ENCODE data around the gene ISYNA1.

The ISYNA1 gene

DNA sequence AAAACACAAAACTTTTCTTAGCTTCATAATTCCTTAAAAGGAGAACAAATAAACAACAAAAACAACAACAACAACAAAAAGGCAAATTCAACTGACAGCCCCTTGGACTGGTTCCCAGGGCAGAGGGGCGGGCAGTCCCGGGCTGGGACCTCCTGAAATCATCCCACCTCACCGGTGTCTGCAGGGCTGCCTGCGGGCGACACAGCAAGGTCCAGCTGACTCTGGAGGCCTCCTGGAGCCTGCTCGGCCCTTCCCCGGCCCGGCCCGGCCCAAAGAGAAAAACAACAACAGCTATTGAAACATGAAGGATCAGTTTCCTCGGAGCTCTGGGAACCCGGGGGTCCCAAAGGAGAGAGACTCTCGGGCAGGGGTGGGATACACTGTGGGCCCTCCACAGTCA is 5.0 kb upstream of the ISYNA1 start:
- DNase-seq = no peak

- DNase-seq = no peak
Observed at GRCh38 chr19:18441804-18442788, 4.2 kb upstream of the ISYNA1 start.

DNA sequence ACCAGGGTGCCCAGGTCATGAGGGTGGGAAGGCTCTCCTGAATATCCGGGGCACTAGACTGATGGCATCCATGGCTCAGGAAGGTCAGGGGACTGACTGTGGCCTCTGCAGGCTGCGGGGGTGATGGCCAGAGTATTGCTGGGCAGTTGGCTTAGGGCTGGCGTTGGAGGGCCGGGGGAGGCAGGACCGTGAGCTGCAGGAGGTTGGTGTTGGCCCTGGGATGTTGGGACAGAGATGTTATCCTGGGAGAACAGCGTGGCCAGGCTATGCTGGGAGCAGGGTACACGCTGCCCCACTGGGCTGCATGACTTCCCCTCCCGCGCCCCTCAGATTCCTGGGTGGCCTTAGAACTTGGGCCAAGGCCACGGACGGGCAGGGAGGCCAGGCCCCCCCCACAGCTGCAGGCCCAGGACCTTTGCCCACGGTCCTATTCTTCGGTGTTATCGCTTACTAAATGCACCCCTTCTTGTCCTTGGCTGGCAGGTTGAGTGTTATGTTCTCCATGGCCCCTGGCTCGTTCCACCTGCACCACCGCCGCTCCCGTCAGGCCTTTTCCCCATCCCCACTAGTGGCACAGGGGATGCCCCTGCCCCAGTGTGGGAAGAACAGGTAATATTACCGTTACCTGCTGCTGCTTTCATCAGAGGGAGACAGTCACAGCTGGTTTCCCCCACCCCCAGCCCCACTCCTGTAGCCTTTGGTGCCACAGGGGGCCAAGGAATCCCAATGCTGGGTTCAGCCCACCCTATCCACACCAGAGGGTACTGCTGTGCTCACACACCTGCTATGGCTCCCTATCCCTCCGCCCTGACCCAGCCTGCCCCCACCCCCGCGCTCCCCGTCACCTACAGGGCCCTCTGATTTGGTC is 3.2 kb upstream of the ISYNA1 start:
- no peak for DNase-seq

- DNase-seq = peak; percentile 43
Observed at GRCh38 chr19:18440415-18440877, 2.5 kb upstream of the ISYNA1 start.

DNA sequence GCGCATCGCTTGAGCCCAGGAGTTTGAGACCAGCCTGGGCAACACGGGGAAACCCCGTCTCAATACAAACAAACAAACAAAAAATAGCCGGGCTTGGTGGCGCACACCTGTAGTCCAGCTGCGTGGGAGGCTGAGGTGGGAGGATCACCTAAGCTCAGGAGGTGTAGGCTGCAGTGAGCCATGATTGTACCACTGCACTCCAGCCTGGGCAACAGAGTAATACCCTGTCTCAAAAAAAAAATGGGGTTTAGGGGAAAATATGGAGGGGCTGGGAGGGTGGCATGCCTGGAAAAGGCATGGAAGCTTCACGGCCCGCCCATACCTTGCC is 1.9 kb upstream of the ISYNA1 start:
- no peak for DNase-seq

- no peak for DNase-seq
Observed at GRCh38 chr19:18439025-18439909, 1.3 kb upstream of the ISYNA1 start.

DNA sequence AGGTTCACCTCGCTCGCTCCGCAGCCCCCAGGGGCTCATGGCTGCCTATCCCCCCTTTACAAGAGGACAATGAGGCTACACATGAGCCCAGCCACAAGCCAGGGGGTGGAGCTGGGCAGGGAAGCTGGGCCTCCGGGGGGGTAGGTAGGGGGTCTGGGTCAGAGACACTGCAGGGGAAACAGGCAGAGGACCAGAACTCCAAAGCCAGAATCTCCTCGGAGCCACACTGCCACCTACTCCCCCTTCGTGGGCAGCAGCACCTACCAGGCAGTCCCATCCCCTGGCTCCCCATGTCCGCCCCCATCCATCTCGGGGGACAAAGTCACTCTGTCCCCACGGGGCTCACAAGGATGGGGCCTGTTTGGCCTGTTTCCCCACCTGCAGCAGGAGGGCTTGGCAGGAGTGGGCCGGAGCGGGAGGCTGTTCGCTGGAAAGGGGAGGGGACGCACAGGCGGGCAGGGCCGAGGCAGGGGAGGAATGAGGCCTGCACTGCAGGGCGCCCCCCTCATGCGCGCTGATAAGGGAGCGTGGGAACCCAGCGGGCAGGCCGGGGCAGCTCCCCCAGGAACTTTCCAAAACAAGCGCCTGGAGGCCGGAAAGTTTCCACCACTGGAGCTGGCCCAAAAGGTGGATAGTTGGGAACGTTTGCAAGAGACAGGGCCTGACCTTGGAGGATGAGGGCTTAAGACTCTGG is 545 bp upstream of the ISYNA1 start:
- no peak for DNase-seq

DNA sequence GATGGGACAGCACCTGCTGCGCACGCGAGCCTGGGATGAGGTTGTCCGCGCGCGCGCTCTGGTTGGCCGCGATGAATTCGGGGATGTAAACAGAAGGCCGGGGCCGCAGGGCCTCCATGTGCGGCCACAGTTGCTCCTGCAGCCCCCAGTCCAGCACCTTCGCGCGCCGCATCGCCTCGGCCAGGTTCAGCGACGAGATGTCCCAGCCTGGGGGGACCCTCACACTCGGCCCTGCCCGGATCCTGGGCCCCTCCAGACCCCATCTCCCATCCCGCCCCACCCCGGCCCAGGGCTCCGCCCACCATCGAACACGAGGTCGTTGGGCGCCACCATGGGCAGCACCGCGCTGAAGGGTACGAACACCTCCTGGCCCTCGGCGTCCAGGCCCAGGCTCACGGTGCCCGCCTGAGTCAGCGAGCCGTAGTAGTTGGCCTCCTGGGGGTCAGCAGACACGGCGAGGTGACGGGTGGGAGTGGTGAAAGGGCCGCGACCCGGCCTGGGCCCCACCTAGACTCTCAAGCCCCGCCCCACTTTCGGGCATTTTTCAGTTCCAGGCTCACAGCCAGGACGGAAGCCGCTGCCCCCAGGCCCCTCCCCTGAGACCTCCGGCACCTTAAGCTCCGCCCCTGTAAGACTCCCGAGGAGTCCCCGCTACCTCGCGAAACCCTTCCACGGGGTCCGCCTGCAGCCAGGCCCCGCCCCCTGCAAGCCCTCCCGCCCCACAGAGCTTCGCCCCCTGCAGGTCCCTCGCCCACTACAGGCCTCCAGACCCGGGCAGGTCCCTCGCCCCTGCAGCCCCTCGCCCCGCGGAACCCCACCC is 1.1 kb downstream of the ISYNA1 start:
- peak; percentile 88 for DNase-seq

DNA sequence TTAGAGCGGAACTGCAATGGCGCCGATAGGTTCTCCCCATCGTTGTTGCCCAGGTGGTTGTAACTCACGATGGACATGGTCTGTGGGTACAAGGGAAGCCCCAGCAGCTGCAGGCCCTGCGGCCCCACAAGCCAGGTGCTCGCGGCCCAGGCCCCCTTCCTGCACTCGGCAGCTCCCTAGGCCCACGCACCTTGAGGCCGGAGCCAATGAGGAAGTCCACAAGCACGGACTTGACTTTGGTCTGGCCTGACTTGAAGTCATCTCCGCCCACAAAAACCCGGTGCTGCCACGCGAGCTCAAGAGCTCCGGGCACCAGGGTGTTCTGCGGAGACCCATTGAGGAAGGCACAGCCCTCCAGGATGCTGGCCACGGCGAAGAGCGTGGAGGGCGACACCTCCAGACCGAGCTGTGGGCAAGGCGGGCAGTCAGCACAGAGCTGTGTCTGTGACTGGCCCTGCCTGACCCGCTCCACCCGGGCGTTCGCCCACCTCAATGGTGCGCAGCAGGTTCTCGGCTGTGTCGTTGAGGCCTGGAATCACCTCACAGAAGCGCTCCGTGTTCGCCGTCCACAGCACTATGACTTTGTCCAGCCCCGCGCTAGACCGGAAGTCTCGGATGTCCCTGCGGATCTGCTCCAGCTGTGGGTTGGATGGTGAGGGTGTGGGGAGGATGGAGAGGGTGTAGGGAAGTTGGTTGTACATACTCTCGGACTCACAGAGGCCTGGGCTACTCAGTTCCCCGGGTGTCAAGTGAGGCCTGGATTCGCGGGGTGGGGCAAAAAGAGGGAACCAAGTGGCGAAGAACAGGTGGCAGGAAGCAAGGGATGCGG is 1.9 kb downstream of the ISYNA1 start:
- DNase-seq = no peak

GRCh38 chr19:18435178-18435841 is 2.6 kb downstream of the ISYNA1 start:
- DNase-seq = no peak

- no peak for DNase-seq
Observed at GRCh38 chr19:18434411-18435175, 3.3 kb downstream of the ISYNA1 start.

DNA sequence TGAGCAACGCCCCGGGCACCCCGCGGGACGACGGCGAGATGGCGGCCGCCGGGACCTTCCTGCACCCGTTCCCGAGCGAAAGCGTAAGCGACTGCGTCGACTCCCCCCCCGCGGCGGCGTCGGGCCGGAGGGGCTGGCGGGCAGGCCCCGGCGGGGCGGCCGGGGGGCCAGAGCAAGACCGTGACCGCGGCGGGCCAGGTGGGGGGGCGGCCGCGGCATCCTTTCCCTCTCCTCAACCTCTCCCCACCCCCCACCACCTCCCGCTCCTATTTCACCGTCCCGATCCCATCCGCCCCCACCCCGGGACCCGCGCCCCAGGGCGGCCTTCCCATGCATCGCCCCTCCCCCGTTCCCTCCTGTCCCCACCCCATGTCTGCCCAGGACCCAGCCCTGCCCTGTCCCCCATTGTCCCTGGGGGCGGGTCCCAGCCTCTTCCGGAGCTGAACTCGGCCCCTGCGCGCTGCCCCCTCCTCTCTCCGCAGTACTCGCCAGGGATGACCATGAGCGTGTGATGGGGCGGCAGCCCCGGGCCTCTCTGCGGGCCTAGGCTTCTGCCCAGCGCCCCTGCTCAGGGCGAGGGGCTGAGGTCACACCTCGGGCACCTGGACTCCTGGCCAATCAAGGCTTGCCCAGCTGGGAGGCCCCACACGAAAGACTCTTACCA is 4.1 kb downstream of the ISYNA1 start:
- DNase-seq = no peak

DNA sequence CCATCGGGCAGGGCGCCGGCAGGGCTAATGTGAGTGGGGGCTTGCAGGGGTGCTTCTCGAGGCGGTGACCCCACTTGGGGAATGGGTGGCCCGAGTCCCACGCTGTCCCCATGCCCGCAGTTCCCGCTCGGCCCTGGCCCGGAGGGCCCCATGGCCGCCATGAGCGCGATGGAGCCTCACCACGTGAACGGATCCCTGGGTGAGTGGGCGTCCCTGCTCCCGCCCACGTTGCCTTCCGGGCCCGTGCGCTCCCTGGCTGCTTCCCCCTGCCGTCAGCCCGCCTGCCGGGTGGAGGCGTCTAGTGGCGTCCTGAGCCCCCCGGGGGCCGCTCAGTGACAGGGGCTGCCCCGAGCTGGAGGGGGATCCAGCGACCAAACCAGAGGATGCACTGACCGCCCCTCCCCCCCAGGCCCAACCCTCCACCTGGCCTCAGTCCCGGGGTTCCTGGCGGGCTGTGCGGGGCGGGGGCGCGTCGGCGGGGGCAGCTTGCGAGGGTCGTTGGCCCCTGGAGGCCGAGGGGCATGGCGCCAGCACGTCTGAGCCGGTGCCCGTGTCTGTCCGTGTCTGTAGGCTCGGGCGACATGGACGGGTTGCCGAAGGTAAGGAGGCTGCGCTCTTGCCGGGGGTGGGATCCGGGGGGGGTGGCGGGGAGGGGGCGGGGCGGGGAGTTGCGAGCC is 4.8 kb downstream of the ISYNA1 start:
- DNase-seq = no peak

DNA sequence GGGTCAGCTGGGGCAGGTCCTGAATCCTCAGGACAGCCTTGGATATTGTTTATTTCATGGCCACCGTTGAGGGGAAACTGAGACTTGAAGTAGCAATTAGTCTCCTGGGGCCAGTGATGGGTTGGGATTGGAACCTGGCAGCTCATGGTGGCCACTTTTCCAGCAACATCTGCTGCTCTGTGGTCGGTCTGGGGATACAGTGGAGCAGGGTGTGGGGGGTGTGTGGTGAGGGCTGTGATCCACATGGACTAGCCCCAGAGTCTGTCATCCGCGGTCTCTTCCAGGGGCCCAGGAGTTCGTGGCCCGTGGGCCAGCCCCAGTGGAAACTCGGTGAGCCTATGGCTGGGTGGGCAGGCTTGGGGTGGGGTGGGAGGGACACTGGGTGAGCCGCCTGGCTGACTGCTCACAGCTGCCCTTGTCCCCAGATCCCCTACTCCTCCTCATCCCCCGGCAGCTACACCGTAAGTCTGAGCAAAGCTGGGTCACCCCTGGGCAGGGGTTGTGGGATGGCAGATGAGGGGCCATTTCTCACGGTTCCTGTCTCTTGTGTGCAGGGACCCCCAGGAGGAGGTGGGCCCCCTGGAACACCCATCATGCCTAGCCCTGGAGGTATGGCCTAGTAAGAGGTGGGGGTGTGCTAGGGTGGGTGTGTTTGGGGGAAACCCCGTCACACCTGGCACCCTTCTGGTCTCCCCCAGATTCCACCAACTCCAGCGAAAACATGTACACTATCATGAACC is 5.5 kb downstream of the ISYNA1 start:
- no peak for DNase-seq

DNA sequence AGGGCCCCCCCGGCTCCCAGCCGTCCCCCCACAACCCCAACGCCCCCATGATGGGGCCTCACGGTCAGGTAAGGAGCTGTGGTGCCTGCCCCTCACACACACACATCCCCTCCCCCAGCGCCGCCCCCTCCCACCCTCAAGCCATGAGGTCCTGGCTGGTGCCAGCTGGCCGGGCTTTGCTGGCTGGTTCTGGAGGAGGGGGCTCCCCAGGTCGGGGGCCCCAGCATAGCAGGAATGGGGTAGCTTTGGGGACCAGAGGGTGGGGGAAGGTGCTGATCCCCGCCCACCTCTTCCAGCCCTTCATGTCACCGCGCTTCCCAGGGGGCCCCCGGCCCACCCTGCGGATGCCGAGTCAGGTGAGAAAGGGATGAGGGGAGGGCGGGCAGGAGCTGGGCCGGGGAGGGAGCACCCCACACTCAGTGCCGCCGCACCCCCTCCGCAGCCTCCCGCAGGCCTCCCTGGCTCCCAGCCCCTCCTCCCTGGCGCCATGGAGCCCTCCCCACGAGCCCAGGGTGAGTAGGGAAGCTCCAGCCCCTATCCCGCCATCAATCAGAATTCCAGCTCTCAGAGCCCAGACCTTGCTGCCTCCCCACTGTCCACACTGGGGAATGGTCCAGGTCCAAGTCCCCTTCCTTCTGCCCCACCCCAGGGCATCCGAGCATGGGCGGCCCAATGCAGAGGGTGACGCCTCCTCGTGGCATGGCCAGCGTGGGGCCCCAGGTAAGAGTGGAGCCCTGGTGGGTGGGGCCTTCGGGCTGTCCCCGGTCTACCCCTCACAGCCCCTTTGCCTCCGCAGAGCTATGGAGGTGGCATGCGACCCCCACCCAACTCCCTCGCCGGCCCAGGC is 6.4 kb downstream of the ISYNA1 start:
- DNase-seq = no peak

Data from NCI-H1436 (cell line).